GM21423 (cell line): Measurements from ENCODE around the gene PLEKHB1.

Experiments used
- ATAC-seq: cut with Tn5 transposase; IDR thresholded peaks from one replicate; pipeline ENCODE4 v1.9.1; 2021; ENCODE audit warnings: mild to moderate bottlenecking, moderate library complexity; ENCODE audit not compliant: unreplicated experiment

Gene PLEKHB1

GRCh38 chr11:73647459-73648100 is 1.2 kb downstream of the PLEKHB1 start:
- ATAC-seq, result peak; percentile 80

GRCh38 chr11:73648121-73648520 is 1.7 kb downstream of the PLEKHB1 start:
- ATAC-seq, result no peak

- no peak for ATAC-seq
Measured at GRCh38 chr11:73648571-73649046, 2.2 kb downstream of the PLEKHB1 start.

GRCh38 chr11:73649206-73649605 is 2.8 kb downstream of the PLEKHB1 start:
- no peak for ATAC-seq

- ATAC-seq, result no peak
Measured at GRCh38 chr11:73650400-73650799, 4.0 kb downstream of the PLEKHB1 start.

- no peak for ATAC-seq
Measured at GRCh38 chr11:73651252-73651651, 4.9 kb downstream of the PLEKHB1 start.

- no peak for ATAC-seq
Measured at GRCh38 chr11:73651661-73652045, 5.3 kb downstream of the PLEKHB1 start.

- ATAC-seq, result no peak
Measured at GRCh38 chr11:73652046-73652730, 5.8 kb downstream of the PLEKHB1 start.

GRCh38 chr11:73652856-73653559 is 6.6 kb downstream of the PLEKHB1 start:
- no peak for ATAC-seq

- no peak for ATAC-seq
Measured at GRCh38 chr11:73653996-73654395, 7.6 kb downstream of the PLEKHB1 start.

- no peak for ATAC-seq
Measured at GRCh38 chr11:73654482-73655021, 8.2 kb downstream of the PLEKHB1 start.

GRCh38 chr11:73655686-73656085 is 9.3 kb downstream of the PLEKHB1 start:
- ATAC-seq, result no peak

GRCh38 chr11:73656985-73657384 is 10.6 kb downstream of the PLEKHB1 start:
- no peak for ATAC-seq

GRCh38 chr11:73659961-73660360 is 13.6 kb downstream of the PLEKHB1 start:
- ATAC-seq, result no peak

- ATAC-seq, result no peak
Measured at GRCh38 chr11:73660497-73661034, 14.2 kb downstream of the PLEKHB1 start.

GRCh38 chr11:73661035-73661628 is 14.8 kb downstream of the PLEKHB1 start:
- ATAC-seq, result peak; percentile 68

GRCh38 chr11:73662445-73663157 is 16.2 kb downstream of the PLEKHB1 start:
- no peak for ATAC-seq

GRCh38 chr11:73663604-73664495 is 17.5 kb downstream of the PLEKHB1 start:
- ATAC-seq, result no peak

- ATAC-seq, result no peak
Measured at GRCh38 chr11:73664877-73665276, 18.5 kb downstream of the PLEKHB1 start.
